NCI-H2081 (cell line): ENCODE measurements around the gene ATXN7L1.
A peak's percentile ranks its signal among the peaks of the same experiment; 100 is the strongest.

ENCODE experiments used
- DNase-seq, 2 experiments: peaks; one replicate each; lab custom pipeline; 2025; lab: John Stamatoyannopoulos, UW

The ATXN7L1 gene

GRCh38 chr7:105647591-105647990, 228.8 kb downstream of the ATXN7L1 start:
- peak in 1 of 2 experiments; percentile 37 for DNase-seq

- DNase-seq, result no peak
Observed at GRCh38 chr7:105644937-105645336, 231.5 kb downstream of the ATXN7L1 start.

- no peak for DNase-seq
Observed at GRCh38 chr7:105643851-105644250, 232.5 kb downstream of the ATXN7L1 start.

- DNase-seq, result peak; percentile 42 to 62
Observed at GRCh38 chr7:105643384-105643783, 233.0 kb downstream of the ATXN7L1 start.

- no peak for DNase-seq
Observed at GRCh38 chr7:105642264-105642663, 234.1 kb downstream of the ATXN7L1 start.

- DNase-seq, result no peak
Observed at GRCh38 chr7:105640956-105641810, 235.2 kb downstream of the ATXN7L1 start.

GRCh38 chr7:105639667-105640493, 236.5 kb downstream of the ATXN7L1 start:
- no peak for DNase-seq

GRCh38 chr7:105638902-105639495, 237.4 kb downstream of the ATXN7L1 start:
- peak; percentile 88 to 94 for DNase-seq

- DNase-seq, result peak in 1 of 2 experiments; percentile 34
Observed at GRCh38 chr7:105638334-105638733, 238.1 kb downstream of the ATXN7L1 start.

- peak; percentile 61 to 89 for DNase-seq
Observed at GRCh38 chr7:105637755-105638154, 238.6 kb downstream of the ATXN7L1 start.

GRCh38 chr7:105636982-105637381, 239.4 kb downstream of the ATXN7L1 start:
- peak in 1 of 2 experiments; percentile 17 for DNase-seq

- DNase-seq, result no peak
Observed at GRCh38 chr7:105635197-105635596, 241.2 kb downstream of the ATXN7L1 start.

GRCh38 chr7:105625986-105626385, 250.4 kb downstream of the ATXN7L1 start:
- no peak for DNase-seq

GRCh38 chr7:105623906-105624305, 252.5 kb downstream of the ATXN7L1 start:
- DNase-seq, result no peak

GRCh38 chr7:105623378-105623777, 253.0 kb downstream of the ATXN7L1 start:
- no peak for DNase-seq

- DNase-seq, result no peak
Observed at GRCh38 chr7:105622106-105622731, 254.2 kb downstream of the ATXN7L1 start.

GRCh38 chr7:105621617-105622016, 254.8 kb downstream of the ATXN7L1 start:
- no peak for DNase-seq

- DNase-seq, result no peak
Observed at GRCh38 chr7:105621176-105621575, 255.2 kb downstream of the ATXN7L1 start.

- DNase-seq, result no peak
Observed at GRCh38 chr7:105619590-105619989, 256.8 kb downstream of the ATXN7L1 start.

- no peak for DNase-seq
Observed at GRCh38 chr7:105618016-105618296, 258.4 kb downstream of the ATXN7L1 start.

- DNase-seq, result no peak
Observed at GRCh38 chr7:105617280-105618015, 259.0 kb downstream of the ATXN7L1 start.
